Chondrocyte (in vitro differentiated cells): ENCODE data around the gene CAV3. TPM values are rescaled to one million over a fixed set of nuclear protein-coding genes. Genes with fewer than 3 reads are reported as not detected.
A peak's percentile ranks its signal among the peaks of the same experiment; 100 is the strongest.

Source experiments
- DNase-seq: peaks from one replicate; pipeline ENCODE4 v3.0.0; 2021; ENCODE audit warnings: mixed read lengths, low spot score
- H3K27ac Mint-ChIP-seq: one replicate; pipeline ENCODE4 v1.8.0; 2021; ENCODE audit warnings: mild to moderate bottlenecking, moderate library complexity, mixed read lengths; ENCODE audit not compliant: unreplicated experiment
- H3K27me3 Mint-ChIP-seq: 2 replicates; pipeline ENCODE4 v1.8.0; 2021; ENCODE audit warnings: low read depth, mixed read lengths
- H3K36me3 Mint-ChIP-seq: 2 replicates; pipeline ENCODE4 v1.8.0; 2021; ENCODE audit warnings: low read depth, mixed read lengths
- H3K4me1 Mint-ChIP-seq: 2 replicates; pipeline ENCODE4 v1.8.0; 2021; ENCODE audit warnings: low read depth, mild to moderate bottlenecking, mixed read lengths
- H3K4me3 Mint-ChIP-seq: one replicate; pipeline ENCODE4 v1.8.0; 2021; ENCODE audit warnings: mild to moderate bottlenecking, moderate library complexity, mixed read lengths; ENCODE audit not compliant: unreplicated experiment
- H3K9me3 Mint-ChIP-seq: 2 replicates; pipeline ENCODE4 v1.8.0; 2021; ENCODE audit warnings: low read depth, mixed read lengths
- CTCF ChIP-seq: fragments of 200-600 bp; sonication (generic); IDR thresholded peaks from 2 replicates; pipeline ENCODE4 v1.5.0; 2021; ENCODE audit warnings: antibody characterized with exemption, mild to moderate bottlenecking, moderate library complexity
- total RNA-seq: library from RNA; stranded (reverse); gene quantifications from 3 replicates; pipeline ENCODE4 v1.2.1, GENCODE V29; 2021

Gene CAV3
- total RNA-seq, 1 donor from 2014 or later: not detected

- Mint-ChIP-seq H3K4me1 (peaks cover 61% of the 10 kb centered on the region), H3K4me3 (no peak overlapping the region), H3K27me3 (no peaks in the 10 kb centered on the region), H3K27ac (no peak overlapping the region), H3K36me3 (peaks cover 12% of the 10 kb centered on the region), H3K9me3 (no peaks in the 10 kb centered on the region)
- TF ChIP-seq CTCF: no peak
- DNase-seq: no peak
These were observed 30.9 kb downstream of the CAV3 start for GRCh38 chr3:8764528-8764927.

GRCh38 chr3:8765528-8765927 is 31.9 kb downstream of the CAV3 start:
- Mint-ChIP-seq H3K27ac (no peak overlapping the region), H3K4me3 (no peak overlapping the region), H3K36me3 (peaks cover 12% of the 10 kb centered on the region), H3K9me3 (no peaks in the 10 kb centered on the region), H3K4me1 (peaks cover 68% of the 10 kb centered on the region), H3K27me3 (no peaks in the 10 kb centered on the region)
- DNase-seq: no peak
- TF ChIP-seq CTCF: no peak

- Mint-ChIP-seq H3K27ac (no peak overlapping the region), H3K36me3 (peaks cover 9% of the 10 kb centered on the region), H3K27me3 (no peaks in the 10 kb centered on the region), H3K4me1 (peaks cover 64% of the 10 kb centered on the region), H3K4me3 (peak overlapping the region; percentile 56), H3K9me3 (no peaks in the 10 kb centered on the region)
- TF ChIP-seq CTCF: no peak
- DNase-seq: no peak
These were observed 32.5 kb downstream of the CAV3 start for GRCh38 chr3:8766148-8766547.

- no peaks in the 10 kb centered on the region for H3K27me3 Mint-ChIP-seq
- peaks cover 59% of the 10 kb centered on the region for H3K4me1 Mint-ChIP-seq
- H3K9me3 Mint-ChIP-seq: no peaks in the 10 kb centered on the region
- DNase-seq: no peak
- no peak overlapping the region for H3K27ac Mint-ChIP-seq
- peaks cover 8% of the 10 kb centered on the region for H3K36me3 Mint-ChIP-seq
- no peak for TF ChIP-seq CTCF
- H3K4me3 Mint-ChIP-seq: peak overlapping the region; percentile 58
These were observed 33.7 kb downstream of the CAV3 start for GRCh38 chr3:8767256-8767666.

GRCh38 chr3:8767667-8768363 is 34.2 kb downstream of the CAV3 start:
- Mint-ChIP-seq H3K9me3 (no peaks in the 10 kb centered on the region), H3K27me3 (no peaks in the 10 kb centered on the region), H3K27ac (no peak overlapping the region), H3K4me1 (peaks cover 53% of the 10 kb centered on the region), H3K36me3 (peaks cover 8% of the 10 kb centered on the region), H3K4me3 (peak overlapping the region; percentile 88)
- TF ChIP-seq CTCF: peak; percentile 40
- DNase-seq: no peak
